Choroid plexus epithelial cell (primary cell): ENCODE data around the gene PRR5L.
A peak's percentile ranks its signal among the peaks of the same experiment; 100 is the strongest.

ENCODE experiments used
- DNase-seq: peaks from one replicate; pipeline ENCODE4 v3.0.0-alpha.2; 2010; ENCODE audit warnings: low read depth
- H3K4me3 ChIP-seq: 2 replicates; pipeline ENCODE4 v1.5.1; 2011; ENCODE audit warnings: low read depth, mild to moderate bottlenecking, control low read depth, low read length, moderate library complexity
- CTCF ChIP-seq: conservative IDR thresholded peaks from 2 replicates; pipeline ENCODE4 v1.5.1; 2011; ENCODE audit warnings: low read depth, mild to moderate bottlenecking, control low read depth, inconsistent platforms, low read length, moderate library complexity

PRR5L gene

DNA sequence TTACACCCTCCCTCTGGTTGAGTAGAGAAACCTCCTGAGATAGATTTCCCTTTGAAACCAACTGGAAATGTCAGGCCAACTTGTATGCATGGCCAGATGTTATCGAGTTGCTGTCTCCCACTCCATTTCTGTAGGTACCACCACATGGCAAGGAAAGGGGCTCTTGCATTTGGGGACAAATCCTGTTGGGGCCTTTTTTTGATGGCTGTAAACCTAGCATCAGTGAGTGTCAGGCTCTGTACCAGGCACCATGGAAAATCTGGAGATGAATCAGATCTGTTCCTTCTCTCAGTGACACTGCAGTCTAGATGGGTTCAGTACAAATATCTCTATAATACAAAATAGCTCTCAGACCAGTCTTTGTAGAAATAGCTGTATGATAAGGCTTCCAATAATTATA is 155.6 kb downstream of the PRR5L start:
- H3K4me3 ChIP-seq = no peak overlapping the region
- TF ChIP-seq CTCF = no peak
- no peak for DNase-seq

GRCh38 chr11:36452236-36452940 is 156.3 kb downstream of the PRR5L start:
- TF ChIP-seq CTCF = no peak
- DNase-seq = no peak
- no peak overlapping the region for H3K4me3 ChIP-seq

GRCh38 chr11:36452961-36453360 is 156.9 kb downstream of the PRR5L start:
- H3K4me3 ChIP-seq = no peak overlapping the region
- no peak for TF ChIP-seq CTCF
- DNase-seq = no peak

DNA sequence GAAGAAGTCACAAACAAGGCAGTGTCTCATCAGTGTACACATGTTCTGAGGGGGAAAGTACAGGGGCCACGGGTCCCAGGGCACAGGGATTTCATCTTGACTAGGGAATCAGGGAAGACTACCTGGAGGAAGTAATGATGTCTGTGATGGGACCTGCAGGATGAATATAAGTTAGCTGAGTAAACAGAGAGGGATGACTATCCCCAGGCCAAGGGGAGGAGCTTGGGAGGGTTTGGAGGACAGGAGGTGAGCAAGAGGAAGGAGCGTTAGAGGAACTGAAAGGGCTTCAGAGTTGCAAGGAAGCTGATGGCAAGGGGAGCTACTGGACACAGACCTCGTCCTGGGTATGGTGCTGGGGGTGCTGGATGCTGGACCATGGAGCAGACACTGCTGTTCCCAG is 157.6 kb downstream of the PRR5L start:
- no peak for TF ChIP-seq CTCF
- H3K4me3 ChIP-seq = no peak overlapping the region
- DNase-seq = peak; percentile 39

DNA sequence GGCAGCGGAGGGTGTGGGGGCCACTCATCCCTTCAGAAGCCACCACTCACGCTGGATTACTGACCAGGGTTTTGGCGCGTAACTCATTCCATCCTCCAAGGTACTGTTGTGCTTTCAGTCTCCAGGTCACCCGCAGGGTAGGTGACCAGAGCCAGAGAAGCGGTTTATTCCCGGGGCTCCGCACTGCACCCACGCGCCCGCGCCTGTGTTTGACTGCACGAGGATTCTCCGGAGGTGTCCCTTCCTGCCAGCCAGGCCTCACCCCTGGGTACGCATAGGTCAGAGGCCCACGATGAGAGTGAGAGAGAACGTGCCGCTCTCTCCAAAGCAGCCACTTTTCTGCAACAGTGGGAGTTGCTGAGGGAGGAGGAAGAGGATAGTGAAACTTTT is 158.5 kb downstream of the PRR5L start:
- no peak for DNase-seq
- no peak for TF ChIP-seq CTCF
- H3K4me3 ChIP-seq = no peak overlapping the region

DNA sequence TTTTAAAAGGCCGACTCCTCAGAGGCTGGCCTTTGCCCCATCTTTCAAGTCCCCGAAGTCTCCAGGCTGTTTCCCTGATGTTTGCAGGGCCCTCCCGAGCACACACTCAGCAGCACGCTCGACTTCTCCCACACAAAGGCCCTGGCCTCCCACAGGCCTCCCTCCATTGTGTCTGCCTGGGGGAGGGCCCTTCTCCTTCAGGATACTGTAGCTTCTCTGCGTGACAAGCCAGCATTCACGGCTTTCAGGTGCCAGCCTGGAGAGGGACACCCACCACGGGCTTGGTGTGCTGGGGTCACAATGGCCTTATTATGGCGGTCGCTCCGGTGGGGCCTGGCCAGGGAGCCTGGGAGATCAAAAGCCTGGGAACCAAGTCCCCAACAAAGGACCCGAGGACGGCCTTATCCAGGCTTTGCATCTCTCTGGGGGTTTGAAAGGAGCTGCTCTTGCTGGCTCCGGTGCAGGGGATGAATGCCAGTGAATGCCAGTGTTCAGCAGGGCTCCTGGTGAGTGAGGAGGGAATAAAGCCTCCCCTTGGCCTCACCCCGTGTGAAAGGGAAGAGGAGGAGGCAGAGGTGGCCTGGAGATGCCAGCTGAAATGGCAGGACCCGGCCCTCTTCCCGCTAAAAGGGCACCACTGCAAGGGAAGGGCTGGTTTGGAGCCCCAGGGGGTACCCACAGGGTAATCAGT is 159.0 kb downstream of the PRR5L start:
- H3K4me3 ChIP-seq = no peak overlapping the region
- TF ChIP-seq CTCF = no peak
- peak; percentile 40 for DNase-seq

GRCh38 chr11:36455658-36456111 is 159.6 kb downstream of the PRR5L start:
- DNase-seq = peak; percentile 97
- peak; percentile 34 for TF ChIP-seq CTCF
- no peak overlapping the region for H3K4me3 ChIP-seq
